Heart left ventricle (tissue), 13 donors: ENCODE results near the gene TTLL10.

Experiments used
- CTCF ChIP-seq, 12 donors: fragments of 200-600 bp; sonication (generic) in 4 of 12; IDR thresholded peaks; one replicate each; pipeline versions ENCODE4 v1.5.0 to v1.8.0; 2018 to 2022; ENCODE audit warnings: antibody characterized with exemption in 12 of 12, mild to moderate bottlenecking in 5 of 12
- POLR2A ChIP-seq, 2 donors: fragments of 450-650 bp; IDR thresholded peaks; one replicate each; pipeline ENCODE4 v1.6.1; 2017; ENCODE audit warnings: antibody characterized with exemption in 2 of 2, mild to moderate bottlenecking in 2 of 2, moderate library complexity in 2 of 2
- donor health status: ischemic (EF 13 %, LVEDD 7.1; RV severe dilation, severe dysfunction).
- donor health status: DM: no; HTN: yes; CAD: no.
- donor health status: DM: no; HTN: no; CAD: no.
- donor health status: ischemic (EF 25% LVEDD 6.9; RV normal size, moderate dysfunction).
- donor health status: ischemic (EF 25% LVEDD 5.7; RV mildly dilated, moderate dysfunction).
- donor health status: ischemic (EF 35%, LVEDD 5.7; RV mildly dilated, moderate dysfunction).
- donor health status: nonischemic (EF 11% LVEDD 7.7; RV severe dilation, severe dysfunction).
- donor health status: DM: yes; HTN: yes; CAD: no.
- donor health status: PGD.
- donor health status: ischemic (EF 29% LVEDD 5.4; RV normal size, mild dysfunction).
- donor health status: nonischemic (EF 23%, LVEDD 6.1; RV moderate dilation, normal function).

- TF ChIP-seq CTCF (IDR thresholded peaks at IDR 0.05) (no peak), POLR2A (IDR thresholded peaks at IDR 0.05) (no peak)
Measured at GRCh38 chr1:1140673-1141072, 33.0 kb upstream of the TTLL10 start.
